K562 (cell line): ENCODE results near the gene REEP3.

Experiments used
- CTCF ChIP-seq, 3 experiments: IDR thresholded peaks in 2 of 3; conservative IDR thresholded peaks in 1 of 3; 2 replicates each; pipeline ENCODE4 v1.5.1; 2011 to 2012; ENCODE audit warnings: low read length in 3 of 3, mild to moderate bottlenecking in 3 of 3, control low read depth in 2 of 3, improper control_type of control experiment in 1 of 3, inconsistent platforms in 1 of 3, low read depth in 1 of 3, mixed read lengths in 1 of 3, moderate library complexity in 1 of 3; ENCODE audit not compliant: insufficient read depth in 2 of 3
- EGR1 ChIP-seq: fragments of 450-650 bp; conservative IDR thresholded peaks from 2 replicates; pipeline ENCODE4 v1.6.1; 2017; ENCODE audit warnings: mild to moderate bottlenecking
- ERF ChIP-seq: fragments of 450-650 bp; formaldehyde crosslinking; IDR thresholded peaks from 2 replicates; pipeline ENCODE4 v1.4.0; 2020; ENCODE audit warnings: mild to moderate bottlenecking, mixed read lengths
- GABPA ChIP-seq: fragments of 200-800 bp; sonication (Bioruptor generic); conservative IDR thresholded peaks from 2 replicates; pipeline ENCODE4 v1.6.1; 2016; ENCODE audit warnings: low read depth, missing genetic modification characterization, missing compliant biosample characterization
- GABPB1 ChIP-seq: sonication (generic); formaldehyde crosslinking; IDR thresholded peaks from 2 replicates; pipeline ENCODE4 v1.8.0; 2022; ENCODE audit warnings: mild to moderate bottlenecking, missing genetic modification reagents
- MAX ChIP-seq: sonication (generic); formaldehyde crosslinking; IDR thresholded peaks from 2 replicates; pipeline ENCODE4 v1.9.0; 2022; ENCODE audit warnings: mild to moderate bottlenecking, missing genetic modification reagents
- MTA2 ChIP-seq: fragments of 450-650 bp; IDR thresholded peaks from 2 replicates; pipeline ENCODE4 v1.6.1; 2016; ENCODE audit warnings: low read depth
- POLR2A ChIP-seq: fragments of 450-650 bp; conservative IDR thresholded peaks from 2 replicates; pipeline ENCODE4 v1.6.1; 2016
- PRPF4 ChIP-seq: fragments of 200-400 bp; formaldehyde crosslinking; IDR thresholded peaks from one replicate; pipeline ENCODE4 v1.6.1; 2017; ENCODE audit warnings: low read length, low read depth, mild to moderate bottlenecking; ENCODE audit not compliant: insufficient read depth, poor library complexity, severe bottlenecking
- UBTF ChIP-seq, 2 experiments: IDR thresholded peaks; 2 replicates each; pipeline ENCODE4 v1.6.1; 2012; ENCODE audit warnings: improper control_type of control experiment in 2 of 2, low read depth in 2 of 2, low read length in 2 of 2, borderline replicate concordance in 1 of 2
- ZNF121 ChIP-seq: sonication (generic); formaldehyde crosslinking; conservative IDR thresholded peaks from 2 replicates; pipeline ENCODE4 v1.8.0; 2022; ENCODE audit warnings: missing genetic modification reagents
- ZNF24 ChIP-seq: fragments of 450-650 bp; IDR thresholded peaks from 2 replicates; pipeline ENCODE4 v1.6.1; 2016

GRCh38 chr10:63494951-63495350 is 26.2 kb upstream of the REEP3 start:
- no peak for TF ChIP-seq EGR1
- no peak for TF ChIP-seq PRPF4
- TF ChIP-seq MTA2 = no peak
- no peak for TF ChIP-seq GABPA
- no peak for TF ChIP-seq MAX
- TF ChIP-seq ZNF24 = no peak
- TF ChIP-seq UBTF (IDR thresholded peaks at IDR 0.05; ENCODE audit: borderline replicate concordance in 1 of 2, low read depth in 2 of 2, low read length in 2 of 2) = no peak
- no peak for TF ChIP-seq ERF (CRISPR knock-in tag)
- no peak for TF ChIP-seq POLR2A
- no peak for TF ChIP-seq CTCF (IDR thresholded peaks at IDR 0.05 in 2 of 3, conservative IDR thresholded peaks at IDR 0.05 in 1 of 3; ENCODE audit: insufficient read depth in 2 of 3, low read depth in 1 of 3, low read length in 3 of 3)
- no peak for TF ChIP-seq GABPB1
- no peak for TF ChIP-seq ZNF121
